Measurements from ENCODE around the gene ZNF362.
A peak's percentile ranks its signal among the peaks of the same experiment; 100 is the strongest.

The ZNF362 gene

GRCh38 chr1:33247545-33247944 is 8.7 kb upstream of the ZNF362 start:
- Histone ChIP-seq H3K14ac (ENCODE audit: low read length) (peak overlapping the region; percentile 45), H4K12ac (ENCODE audit: low read depth, low read length) (no peak overlapping the region), H3K23ac (ENCODE audit: low read length) (no peak overlapping the region), H4K91ac (ENCODE audit: low read depth, low read length) (peak overlapping the region; percentile 56), H3K9me3 (ENCODE audit: insufficient read depth, low read depth, low read length) (no peaks in the 10 kb centered on the region), H2BK5ac (ENCODE audit: low read depth, low read length, poor library complexity) (no peak overlapping the region), H2AFZ (ENCODE audit: insufficient read depth, low read length, poor library complexity) (no peak overlapping the region), H3K36me3 (ENCODE audit: control insufficient read depth in 1 of 2, insufficient read depth in 2 of 2, low read length in 2 of 2) (no peaks in the 10 kb centered on the region), H2AK5ac (ENCODE audit: low read length) (peak overlapping the region; percentile 15), H4K8ac (ENCODE audit: low read depth, low read length) (no peak overlapping the region), H3K18ac (ENCODE audit: low read length) (no peak overlapping the region), H3K27me3 (ENCODE audit: insufficient read depth, low read length) (no peaks in the 10 kb centered on the region), H3K4me3 (ENCODE audit: low read depth, low read length) (no peak overlapping the region), H3K4me1 (ENCODE audit: control insufficient read depth in 1 of 2, insufficient read depth in 2 of 2, low read length in 2 of 2) (peaks cover 20 to 24% of the 10 kb centered on the region in 2 experiments), H3K4ac (ENCODE audit: low read depth, low read length) (no peak overlapping the region), H2BK120ac (ENCODE audit: insufficient read depth, low read length, poor library complexity) (no peak overlapping the region), H3K4me2 (ENCODE audit: low read length) (no peak overlapping the region), H3K27ac (ENCODE audit: low read depth, low read length) (no peak overlapping the region), H3K9ac (ENCODE audit: low read length) (no peak overlapping the region), H3K79me1 (ENCODE audit: low read length) (peaks cover 10% of the 10 kb centered on the region), H3K79me2 (ENCODE audit: control insufficient read depth, insufficient read depth, low read length, poor library complexity) (no peaks in the 10 kb centered on the region), H2BK12ac (ENCODE audit: low read length) (peak overlapping the region; percentile 58)
- DNase-seq, result no peak
- no CpG with 5 or more reads among the region's 7 CpGs for WGBS (ENCODE audit: extremely low coverage, insufficient coverage, insufficient read length)

GRCh38 chr1:33248244-33248643 is 8.0 kb upstream of the ZNF362 start:
- no peaks in the 10 kb centered on the region for H3K9me3 ChIP-seq (ENCODE audit: insufficient read depth, low read depth, low read length)
- no peak overlapping the region for H4K91ac ChIP-seq (ENCODE audit: low read depth, low read length)
- DNase-seq, result peak; percentile 21 to 82
- no peak overlapping the region for H2BK120ac ChIP-seq (ENCODE audit: insufficient read depth, low read length, poor library complexity)
- no peaks in the 10 kb centered on the region for H3K36me3 ChIP-seq (ENCODE audit: control insufficient read depth in 1 of 2, insufficient read depth in 2 of 2, low read length in 2 of 2)
- H3K4me2 ChIP-seq (ENCODE audit: low read length), result no peak overlapping the region
- no peak overlapping the region for H3K18ac ChIP-seq (ENCODE audit: low read length)
- H3K79me1 ChIP-seq (ENCODE audit: low read length), result peaks cover 9% of the 10 kb centered on the region
- H4K12ac ChIP-seq (ENCODE audit: low read depth, low read length), result no peak overlapping the region
- H3K9ac ChIP-seq (ENCODE audit: low read length), result no peak overlapping the region
- H2AFZ ChIP-seq (ENCODE audit: insufficient read depth, low read length, poor library complexity), result no peak overlapping the region
- H3K4me3 ChIP-seq (ENCODE audit: low read depth, low read length), result no peak overlapping the region
- H3K4me1 ChIP-seq (ENCODE audit: control insufficient read depth in 1 of 2, insufficient read depth in 2 of 2, low read length in 2 of 2), result peaks cover 20 to 24% of the 10 kb centered on the region in 2 experiments
- no peak overlapping the region for H4K8ac ChIP-seq (ENCODE audit: low read depth, low read length)
- no peaks in the 10 kb centered on the region for H3K79me2 ChIP-seq (ENCODE audit: control insufficient read depth, insufficient read depth, low read length, poor library complexity)
- H3K23ac ChIP-seq (ENCODE audit: low read length), result no peak overlapping the region
- no peak overlapping the region for H3K27ac ChIP-seq (ENCODE audit: low read depth, low read length)
- H2AK5ac ChIP-seq (ENCODE audit: low read length), result no peak overlapping the region
- H3K4ac ChIP-seq (ENCODE audit: low read depth, low read length), result no peak overlapping the region
- H2BK5ac ChIP-seq (ENCODE audit: low read depth, low read length, poor library complexity), result no peak overlapping the region
- no peak overlapping the region for H3K14ac ChIP-seq (ENCODE audit: low read length)
- H3K27me3 ChIP-seq (ENCODE audit: insufficient read depth, low read length), result no peaks in the 10 kb centered on the region
- no peak overlapping the region for H2BK12ac ChIP-seq (ENCODE audit: low read length)

GRCh38 chr1:33249422-33249821 is 6.9 kb upstream of the ZNF362 start:
- Histone ChIP-seq H3K4ac (ENCODE audit: low read depth, low read length) (no peak overlapping the region), H3K4me2 (ENCODE audit: low read length) (no peak overlapping the region), H4K12ac (ENCODE audit: low read depth, low read length) (no peak overlapping the region), H4K91ac (ENCODE audit: low read depth, low read length) (no peak overlapping the region), H2AFZ (ENCODE audit: insufficient read depth, low read length, poor library complexity) (no peak overlapping the region), H2BK5ac (ENCODE audit: low read depth, low read length, poor library complexity) (no peak overlapping the region), H2AK5ac (ENCODE audit: low read length) (no peak overlapping the region), H3K18ac (ENCODE audit: low read length) (no peak overlapping the region), H3K9ac (ENCODE audit: low read length) (no peak overlapping the region), H3K4me1 (ENCODE audit: control insufficient read depth in 1 of 2, insufficient read depth in 2 of 2, low read length in 2 of 2) (peaks cover 18 to 22% of the 10 kb centered on the region in 2 experiments), H3K27me3 (ENCODE audit: insufficient read depth, low read length) (no peaks in the 10 kb centered on the region), H3K9me3 (ENCODE audit: insufficient read depth, low read depth, low read length) (no peaks in the 10 kb centered on the region), H2BK120ac (ENCODE audit: insufficient read depth, low read length, poor library complexity) (no peak overlapping the region), H3K79me1 (ENCODE audit: low read length) (peaks cover 4% of the 10 kb centered on the region), H2BK12ac (ENCODE audit: low read length) (no peak overlapping the region), H3K27ac (ENCODE audit: low read depth, low read length) (no peak overlapping the region), H3K14ac (ENCODE audit: low read length) (no peak overlapping the region), H3K23ac (ENCODE audit: low read length) (no peak overlapping the region), H4K8ac (ENCODE audit: low read depth, low read length) (no peak overlapping the region), H3K4me3 (ENCODE audit: low read depth, low read length) (no peak overlapping the region), H3K36me3 (ENCODE audit: control insufficient read depth in 1 of 2, insufficient read depth in 2 of 2, low read length in 2 of 2) (no peaks in the 10 kb centered on the region), H3K79me2 (ENCODE audit: control insufficient read depth, insufficient read depth, low read length, poor library complexity) (no peaks in the 10 kb centered on the region)
- DNase-seq, result no peak
- no CpG with 5 or more reads among the region's 3 CpGs for WGBS (ENCODE audit: extremely low coverage, insufficient coverage, insufficient read length)

- Histone ChIP-seq H4K12ac (ENCODE audit: low read depth, low read length) (no peak overlapping the region), H4K8ac (ENCODE audit: low read depth, low read length) (no peak overlapping the region), H2AK5ac (ENCODE audit: low read length) (no peak overlapping the region), H3K9ac (ENCODE audit: low read length) (no peak overlapping the region), H3K27ac (ENCODE audit: low read depth, low read length) (no peak overlapping the region), H4K91ac (ENCODE audit: low read depth, low read length) (no peak overlapping the region), H3K9me3 (ENCODE audit: insufficient read depth, low read depth, low read length) (peaks cover 1% of the 10 kb centered on the region), H2BK5ac (ENCODE audit: low read depth, low read length, poor library complexity) (no peak overlapping the region), H3K27me3 (ENCODE audit: insufficient read depth, low read length) (no peaks in the 10 kb centered on the region), H3K23ac (ENCODE audit: low read length) (no peak overlapping the region), H3K4ac (ENCODE audit: low read depth, low read length) (no peak overlapping the region), H3K14ac (ENCODE audit: low read length) (no peak overlapping the region), H2AFZ (ENCODE audit: insufficient read depth, low read length, poor library complexity) (no peak overlapping the region), H2BK12ac (ENCODE audit: low read length) (no peak overlapping the region), H3K4me2 (ENCODE audit: low read length) (no peak overlapping the region), H3K79me1 (ENCODE audit: low read length) (peaks cover 2% of the 10 kb centered on the region), H3K4me3 (ENCODE audit: low read depth, low read length) (no peak overlapping the region), H3K18ac (ENCODE audit: low read length) (no peak overlapping the region), H3K36me3 (ENCODE audit: control insufficient read depth in 1 of 2, insufficient read depth in 2 of 2, low read length in 2 of 2) (no peaks in the 10 kb centered on the region), H3K79me2 (ENCODE audit: control insufficient read depth, insufficient read depth, low read length, poor library complexity) (no peaks in the 10 kb centered on the region), H3K4me1 (ENCODE audit: control insufficient read depth in 1 of 2, insufficient read depth in 2 of 2, low read length in 2 of 2) (peaks cover 12 to 16% of the 10 kb centered on the region in 2 experiments), H2BK120ac (ENCODE audit: insufficient read depth, low read length, poor library complexity) (no peak overlapping the region)
- no peak for DNase-seq
- WGBS (ENCODE audit: extremely low coverage, insufficient coverage, insufficient read length), result no CpG with 5 or more reads among the region's 5 CpGs
These were observed 6.1 kb upstream of the ZNF362 start for GRCh38 chr1:33250217-33250616.

All from trophoblast cell (in vitro differentiated cells and primary cell).